Stimulated activated CD4-positive, alpha-beta T cell treated with anti-CD3 and anti-CD28 coated beads, Interleukin-1b, Interleukin-23, amount 100 ng/mL, for 1 hour (primary cell): ENCODE results near the gene NID1.
"Not testable (repeated sequence)": the region's sequence is repeated elsewhere in the genome, so short reads cannot be mapped to it uniquely, and the experiment has no call there.

Experiments
- DNase-seq, 2 donors: peaks; one replicate each; pipeline ENCODE4 v3.0.0-alpha.2; 2020; ENCODE audit warnings: low read depth in 2 of 2

The NID1 gene

GRCh38 chr1:236092899-236093298 lies 28.0 kb upstream of the NID1 start:
- no peak for DNase-seq

DNA sequence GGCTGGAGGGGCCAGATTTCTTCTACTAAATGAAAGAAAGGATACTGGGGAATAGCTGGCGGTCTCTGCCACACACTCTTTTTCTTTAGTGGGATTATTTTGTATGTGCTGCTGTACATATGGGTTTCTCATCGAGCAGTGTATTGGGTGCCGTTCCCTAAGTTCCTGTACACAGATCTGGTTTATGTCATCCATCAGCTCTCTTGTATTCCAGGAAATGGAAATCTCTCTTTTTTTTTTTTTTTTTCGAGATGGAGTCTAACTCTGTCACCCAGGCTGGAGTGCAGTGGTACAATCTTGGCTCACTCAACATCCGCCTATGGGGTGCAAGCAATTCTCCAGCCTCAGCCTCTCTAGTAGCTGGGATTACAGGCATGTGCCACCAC lies 27.0 kb upstream of the NID1 start:
- no peak for DNase-seq

- no peak for DNase-seq
Measured at GRCh38 chr1:236090741-236091147, 25.9 kb upstream of the NID1 start.

DNA sequence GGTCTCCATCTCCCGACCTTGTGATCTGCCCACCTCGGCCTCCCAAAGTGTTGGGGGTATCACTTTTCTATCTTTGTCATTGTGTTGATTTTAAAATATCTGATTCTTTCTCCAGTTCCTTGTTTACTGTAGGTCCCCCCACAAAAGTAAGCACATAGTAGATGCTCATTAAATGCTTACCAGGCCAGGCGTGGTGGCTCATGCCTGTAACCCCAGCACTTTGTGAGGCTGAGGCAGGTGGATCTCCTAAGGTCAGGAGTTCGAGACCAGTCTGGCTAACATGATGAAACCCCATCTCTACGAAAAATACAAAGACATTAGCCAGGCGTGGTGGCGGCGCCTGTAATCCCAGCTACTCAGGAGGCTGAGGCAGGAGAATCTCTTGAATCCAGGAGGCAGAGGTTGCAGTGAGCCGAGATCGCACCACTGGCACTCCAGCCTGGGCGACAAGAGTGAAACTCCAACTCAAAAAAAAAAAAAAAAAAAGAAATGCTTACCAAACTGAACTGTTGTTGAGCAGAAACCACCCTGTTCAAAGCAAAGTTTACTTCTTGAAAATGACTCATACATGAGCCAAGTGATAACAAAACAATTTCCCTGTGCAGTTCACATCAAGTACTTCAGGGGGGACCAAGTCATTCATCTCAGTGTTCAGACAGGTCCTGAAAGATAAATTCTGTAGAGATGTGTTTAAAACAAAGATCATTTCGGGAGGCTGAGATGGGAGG lies 24.3 kb upstream of the NID1 start:
- DNase-seq, result no peak

GRCh38 chr1:236086537-236086936 lies 21.6 kb upstream of the NID1 start:
- DNase-seq, result no peak

DNA sequence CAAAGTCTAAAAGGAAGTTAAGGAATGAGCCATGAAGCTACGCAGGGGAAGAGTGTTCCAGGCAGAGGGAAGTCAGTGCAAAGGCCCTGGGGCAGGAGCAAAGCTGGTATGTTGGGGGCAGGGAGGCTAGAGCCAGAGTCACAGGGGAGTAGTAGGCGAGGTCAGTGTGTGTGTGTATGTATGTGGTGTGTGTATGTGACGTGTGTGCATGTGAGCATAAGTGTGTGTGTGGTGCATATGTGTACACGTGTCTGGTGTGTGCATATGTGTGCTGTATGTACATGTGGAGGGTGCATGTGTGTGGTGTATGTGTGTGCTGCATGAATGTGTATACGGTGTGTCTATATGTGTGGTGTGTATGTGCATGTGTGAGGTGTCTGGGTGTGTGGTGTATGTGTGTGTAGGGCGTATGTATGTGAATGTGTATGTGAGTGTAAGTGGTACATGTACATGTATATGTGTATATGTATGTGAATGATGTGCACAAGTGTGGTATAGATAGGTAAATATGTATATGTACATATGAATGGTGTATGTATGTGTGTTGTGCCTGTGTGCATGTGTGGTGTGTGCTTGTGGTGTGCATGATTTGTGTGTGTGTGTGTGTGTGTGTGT lies 20.8 kb upstream of the NID1 start:
- no peak for DNase-seq

GRCh38 chr1:236084386-236084730 lies 19.5 kb upstream of the NID1 start:
- no peak for DNase-seq

- no peak for DNase-seq
Measured at GRCh38 chr1:236083650-236084385, 18.9 kb upstream of the NID1 start.

GRCh38 chr1:236082526-236082925 lies 17.6 kb upstream of the NID1 start:
- DNase-seq, result no peak

GRCh38 chr1:236081546-236082227 lies 16.8 kb upstream of the NID1 start:
- no peak for DNase-seq

- DNase-seq, result no peak
Measured at GRCh38 chr1:236079703-236080102, 14.8 kb upstream of the NID1 start.

GRCh38 chr1:236078993-236079392 lies 14.1 kb upstream of the NID1 start:
- no peak for DNase-seq

- not testable (repeated sequence) for DNase-seq
Measured at GRCh38 chr1:236078077-236078476, 13.2 kb upstream of the NID1 start.

DNA sequence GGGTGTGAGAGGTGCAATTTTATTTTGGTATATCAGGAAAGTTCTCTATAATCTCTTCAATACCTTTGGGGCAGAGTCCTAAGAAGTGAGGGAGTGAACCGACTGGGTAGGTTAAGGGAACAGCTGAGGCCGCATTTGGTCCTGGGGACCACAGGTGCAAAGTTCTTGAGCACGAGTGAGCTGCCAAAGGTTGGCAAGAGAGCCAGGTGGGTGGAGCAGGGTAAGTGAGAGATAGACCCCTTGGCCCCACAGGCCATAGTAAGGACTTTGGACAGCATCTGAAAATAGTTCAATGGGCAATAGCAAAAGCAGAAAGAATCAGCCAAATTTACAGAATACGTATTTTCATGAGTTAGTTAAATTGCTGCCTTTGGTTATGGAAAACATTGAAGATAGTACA lies 11.0 kb upstream of the NID1 start:
- DNase-seq, result no peak

DNA sequence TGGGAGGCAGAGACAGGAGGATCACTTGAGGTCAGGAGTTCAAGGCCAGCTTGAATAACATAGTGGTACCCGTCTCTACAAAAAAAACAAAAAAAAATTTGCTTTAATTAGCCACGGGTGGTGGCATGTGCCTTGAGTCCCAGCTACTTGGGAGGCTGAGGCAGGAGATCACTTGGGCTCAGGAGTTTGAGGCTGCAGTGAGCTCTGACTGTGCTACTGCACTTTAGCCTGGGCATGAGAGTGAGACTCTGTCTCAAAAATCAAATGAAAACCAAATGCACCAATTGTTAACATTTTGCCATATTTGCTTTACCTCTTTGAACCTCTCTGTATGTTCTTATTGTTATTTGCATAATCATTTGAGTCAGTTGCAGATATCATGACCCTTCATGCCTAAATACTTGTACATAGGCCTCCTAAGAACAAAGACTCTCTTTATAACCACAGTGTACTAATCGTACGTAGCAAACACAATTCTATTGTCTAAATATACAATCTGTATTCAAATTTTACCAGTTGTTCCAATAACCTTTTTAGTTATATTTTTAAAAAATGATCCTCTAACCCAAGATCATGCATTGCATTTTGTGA lies 8.5 kb upstream of the NID1 start:
- no peak for DNase-seq

GRCh38 chr1:236072001-236072400 lies 7.1 kb upstream of the NID1 start:
- DNase-seq, result no peak

GRCh38 chr1:236070753-236071152 lies 5.9 kb upstream of the NID1 start:
- DNase-seq, result no peak

DNA sequence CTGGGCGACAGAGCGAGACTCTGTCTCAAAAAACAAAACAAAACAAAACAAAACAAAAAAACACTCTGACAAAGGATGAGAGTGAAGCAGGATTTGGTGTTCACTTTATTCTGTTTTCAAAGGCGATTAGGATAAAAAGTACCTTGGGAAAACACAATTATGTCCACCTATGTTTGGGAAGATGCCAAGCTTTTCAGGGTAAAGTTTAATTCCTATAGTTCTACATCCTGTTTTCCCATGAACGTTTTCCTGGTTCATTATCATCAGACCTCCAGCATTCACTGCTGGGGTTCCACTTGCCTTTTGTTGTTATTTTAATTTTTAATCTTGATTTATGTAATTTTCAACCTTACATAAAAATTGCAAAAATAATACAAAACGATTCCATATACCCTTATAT lies 4.9 kb upstream of the NID1 start:
- no peak for DNase-seq

DNA sequence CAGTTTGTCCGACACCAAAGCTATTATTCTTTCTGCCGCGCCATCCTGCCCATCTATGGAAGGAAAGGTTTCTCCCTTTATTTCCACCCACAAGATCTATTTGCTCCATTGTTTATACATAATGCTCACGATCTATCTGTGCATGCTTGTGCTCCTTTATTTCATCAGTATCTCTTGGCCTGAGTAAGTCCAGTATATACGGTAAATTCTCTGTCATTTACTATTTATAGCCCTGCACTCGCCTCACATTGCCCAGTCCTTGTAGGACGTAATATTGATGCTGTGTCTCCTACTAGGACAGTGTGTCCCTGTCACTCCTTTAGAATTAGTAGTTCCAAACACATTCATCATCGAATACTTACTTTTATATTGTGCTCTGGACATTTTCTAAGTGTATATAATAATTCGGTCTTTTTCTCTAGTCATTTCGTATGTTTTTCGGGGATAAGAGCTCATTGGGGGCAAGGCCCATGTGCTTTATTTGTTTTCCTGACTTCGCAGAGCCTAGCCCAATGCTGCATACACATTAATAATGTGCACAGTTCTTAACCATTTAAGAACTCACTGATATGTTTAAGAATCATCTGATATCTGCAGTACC lies 3.1 kb upstream of the NID1 start:
- no peak for DNase-seq

- peak; percentile 31 to 49 for DNase-seq
Measured at GRCh38 chr1:236066828-236067386, 2.0 kb upstream of the NID1 start.

- DNase-seq, result no peak
Measured at GRCh38 chr1:236066054-236066453, 1.2 kb upstream of the NID1 start.
